GM19351 (cell line): ENCODE results near the gene SH3GLB2.

Source experiments
- ATAC-seq: cut with Tn5 transposase; IDR thresholded peaks from one replicate; pipeline ENCODE4 v1.9.1; 2021; ENCODE audit warnings: mild to moderate bottlenecking, moderate library complexity; ENCODE audit not compliant: unreplicated experiment

Gene SH3GLB2

DNA sequence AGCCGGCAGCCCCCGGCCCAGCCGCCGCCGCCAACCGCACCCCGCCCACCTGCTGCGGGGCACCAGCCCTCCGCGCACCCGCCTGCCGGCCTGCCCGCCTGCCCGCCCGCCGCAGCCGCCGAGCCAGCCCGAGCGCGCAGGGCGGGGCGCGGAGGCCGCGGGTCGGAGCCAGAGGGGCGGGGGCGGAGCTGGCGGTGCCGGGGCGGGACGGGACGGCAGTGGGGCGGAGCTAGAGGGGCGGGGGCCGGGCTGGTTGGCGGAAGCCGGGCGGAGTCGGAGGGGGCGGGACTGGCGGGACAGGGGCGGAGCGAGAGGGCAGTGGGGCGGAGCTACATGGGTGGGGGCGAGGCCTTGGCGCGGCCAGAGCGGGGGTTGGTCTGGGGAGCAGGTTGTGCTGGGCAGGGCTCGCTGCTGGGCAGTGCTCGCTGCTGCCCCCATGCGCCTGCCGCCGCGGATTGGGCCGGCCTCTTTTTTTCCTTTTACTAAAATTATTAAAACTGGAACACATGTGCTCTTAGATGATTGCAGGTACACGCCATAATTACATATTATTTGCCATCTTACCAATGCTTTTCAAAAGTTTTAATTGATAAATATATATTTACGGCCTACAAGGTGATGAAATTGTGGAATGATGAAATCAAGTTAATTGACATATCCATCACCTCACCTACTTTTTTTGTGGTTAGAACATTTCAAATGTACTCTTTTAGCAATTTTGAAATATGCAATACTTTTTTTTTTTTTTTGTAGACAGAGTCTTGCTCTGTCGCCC, at the start of gene SH3GLB2:
Gene SH3GLB2, minus strand, starts transcription at position 140 of the 775 bp plus-strand sequence. CDS start 177 bp downstream, outside the sequence.
- ATAC-seq, result peak; percentile 79

DNA sequence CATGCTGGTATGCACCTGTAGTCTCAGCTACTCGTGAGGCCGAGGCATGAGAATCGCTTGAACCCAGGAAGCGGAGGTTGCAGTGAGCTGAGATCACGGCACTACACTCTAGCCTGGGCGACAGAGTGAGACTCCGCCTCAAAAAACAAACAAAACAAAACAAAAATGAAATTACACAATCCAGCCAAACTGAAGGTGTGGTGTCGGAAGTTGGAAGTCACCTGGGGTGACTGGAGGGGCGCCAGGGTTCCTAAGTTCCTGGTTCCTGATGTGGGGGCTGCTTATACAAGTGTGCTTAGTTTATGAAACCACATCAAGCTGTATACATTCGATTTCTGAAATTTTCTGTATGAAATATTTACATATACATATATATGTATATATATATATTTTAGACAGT, 49.1 kb upstream of the SH3GLB2 start:
- ATAC-seq, result no peak

DNA sequence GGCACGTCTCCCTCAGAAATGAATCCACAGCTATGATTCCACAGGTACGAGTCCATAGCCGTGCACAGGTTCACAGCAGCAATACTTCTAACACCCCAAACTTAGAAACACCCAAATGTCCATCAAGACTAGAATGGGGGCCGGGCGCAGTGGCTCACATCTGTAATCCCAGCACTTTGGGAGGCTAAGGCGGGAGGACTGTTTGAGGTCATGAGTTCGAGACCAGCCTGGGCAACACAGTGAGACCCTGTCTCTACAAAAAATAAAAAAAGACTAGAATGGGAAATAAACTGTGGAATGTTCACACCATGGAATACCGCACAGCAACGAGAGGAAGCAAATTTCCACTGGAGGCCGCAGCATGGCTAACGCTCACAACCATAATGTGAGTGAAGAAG, 48.5 kb upstream of the SH3GLB2 start:
- no peak for ATAC-seq

DNA sequence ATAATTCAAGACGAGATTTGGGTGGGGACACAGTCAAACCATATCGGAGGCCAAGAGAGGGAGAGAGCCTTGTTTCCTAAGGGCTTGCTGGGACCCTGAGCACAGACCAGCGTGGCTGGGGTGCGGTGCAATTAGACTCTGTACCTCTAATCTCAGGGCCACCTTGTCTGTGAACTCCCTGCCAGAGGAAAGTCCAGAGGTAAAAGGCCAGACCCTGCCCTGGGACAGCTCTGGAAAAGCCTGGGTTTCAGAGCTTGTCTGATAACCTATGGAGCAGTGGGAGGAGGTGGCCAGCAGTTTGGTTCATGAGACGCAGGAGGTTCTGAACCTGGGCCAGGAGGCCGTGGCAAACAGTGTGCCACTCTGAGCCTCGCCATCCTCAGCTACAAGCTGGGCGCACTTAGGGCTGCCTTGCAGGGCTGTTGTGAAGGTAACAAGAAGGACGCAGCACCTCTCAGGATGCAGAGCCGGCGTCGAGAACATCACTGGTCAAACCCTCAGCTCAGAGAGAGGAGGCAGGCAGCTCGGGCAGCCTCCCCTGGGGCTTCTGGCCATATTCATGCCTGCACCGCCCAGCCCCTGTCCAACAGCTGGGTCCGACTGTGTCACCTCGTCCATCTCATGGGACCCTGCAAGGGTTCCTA, 48.0 kb upstream of the SH3GLB2 start:
- no peak for ATAC-seq

DNA sequence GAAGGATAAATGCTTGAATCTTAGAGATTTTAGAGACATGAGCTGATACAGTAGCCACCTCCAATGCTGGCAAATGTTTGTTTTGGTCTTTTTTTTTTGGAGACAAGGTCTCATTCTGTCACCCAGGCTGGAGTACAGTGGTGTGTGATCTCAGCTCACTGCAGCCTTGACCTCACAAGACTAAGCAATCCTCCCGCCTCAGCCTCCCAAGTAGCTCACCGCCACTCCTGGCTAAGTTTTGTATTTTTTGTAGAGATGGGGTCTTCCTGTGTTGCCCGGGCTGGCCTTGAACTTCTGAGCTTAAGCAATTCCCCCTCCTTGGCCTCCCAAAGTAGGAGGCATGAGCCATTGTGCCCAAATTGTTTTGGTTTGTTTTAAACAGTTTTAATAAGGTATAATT, 46.0 kb upstream of the SH3GLB2 start:
- no peak for ATAC-seq

DNA sequence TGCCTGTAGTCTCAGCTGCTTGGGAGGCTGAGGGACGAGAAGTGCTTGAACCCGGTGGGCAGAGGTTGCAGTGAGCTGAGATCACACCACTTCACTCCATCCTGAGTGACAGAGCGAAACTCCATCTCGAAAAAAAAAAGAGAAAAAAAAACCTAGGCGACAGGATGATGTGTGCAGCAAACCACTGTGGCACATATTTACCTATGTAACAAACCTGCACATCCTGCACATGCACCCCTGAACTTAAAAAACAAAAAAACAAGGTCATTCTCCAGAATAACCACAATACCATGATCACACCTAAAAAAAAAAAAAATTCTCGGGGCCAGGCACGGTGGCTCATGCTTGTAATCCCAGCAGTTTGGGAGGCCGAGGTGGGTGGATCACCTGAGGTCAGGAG, 45.3 kb upstream of the SH3GLB2 start:
- ATAC-seq, result no peak

DNA sequence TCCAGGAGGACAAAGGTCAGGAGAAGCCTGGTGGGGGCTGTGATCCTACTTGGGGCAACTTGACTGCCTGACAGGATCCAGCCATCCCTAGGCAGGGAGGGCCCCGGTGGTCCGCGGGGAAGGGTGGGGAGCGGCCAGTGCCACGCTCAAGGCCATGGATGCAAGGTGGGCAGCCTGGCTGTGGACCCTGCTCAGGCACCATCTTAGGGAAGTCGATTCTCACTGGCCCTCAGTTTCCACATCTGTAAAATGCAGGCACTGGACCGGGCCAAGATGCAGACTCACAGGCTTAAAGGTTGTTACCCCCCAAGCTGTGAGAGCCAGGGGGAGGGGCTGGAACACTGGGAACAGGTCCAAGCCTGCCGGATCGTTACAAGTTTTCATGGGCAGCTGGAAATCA, 44.0 kb upstream of the SH3GLB2 start:
- ATAC-seq, result no peak

DNA sequence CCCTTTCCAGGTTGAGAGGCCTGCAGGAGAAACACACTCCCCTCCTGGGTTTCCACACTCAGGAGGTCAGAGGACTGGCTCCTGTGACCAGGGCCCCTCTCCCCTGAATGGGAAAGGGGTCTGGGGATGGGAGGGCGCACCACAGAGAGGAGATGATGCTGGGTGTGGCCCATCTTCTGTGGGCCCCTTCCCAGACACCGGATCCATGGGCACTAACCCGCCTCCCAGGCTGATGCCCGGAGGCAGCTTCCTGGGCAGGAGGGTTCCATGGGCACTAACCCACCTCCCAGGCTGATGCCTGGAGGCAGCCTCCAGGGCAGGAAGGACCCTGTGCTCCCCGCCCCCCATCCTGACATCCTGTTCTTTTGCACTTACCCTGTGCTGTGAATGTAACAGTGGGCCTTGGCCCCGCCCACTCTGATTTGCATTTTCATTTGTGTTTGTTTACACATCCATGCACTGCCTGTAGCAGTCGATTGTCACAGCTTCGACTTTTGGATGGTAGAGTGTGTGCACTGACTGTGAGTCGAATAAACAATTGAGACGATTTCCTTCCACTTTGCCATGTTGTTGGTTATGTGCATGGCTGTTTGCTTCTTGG, 43.5 kb upstream of the SH3GLB2 start:
- no peak for ATAC-seq

DNA sequence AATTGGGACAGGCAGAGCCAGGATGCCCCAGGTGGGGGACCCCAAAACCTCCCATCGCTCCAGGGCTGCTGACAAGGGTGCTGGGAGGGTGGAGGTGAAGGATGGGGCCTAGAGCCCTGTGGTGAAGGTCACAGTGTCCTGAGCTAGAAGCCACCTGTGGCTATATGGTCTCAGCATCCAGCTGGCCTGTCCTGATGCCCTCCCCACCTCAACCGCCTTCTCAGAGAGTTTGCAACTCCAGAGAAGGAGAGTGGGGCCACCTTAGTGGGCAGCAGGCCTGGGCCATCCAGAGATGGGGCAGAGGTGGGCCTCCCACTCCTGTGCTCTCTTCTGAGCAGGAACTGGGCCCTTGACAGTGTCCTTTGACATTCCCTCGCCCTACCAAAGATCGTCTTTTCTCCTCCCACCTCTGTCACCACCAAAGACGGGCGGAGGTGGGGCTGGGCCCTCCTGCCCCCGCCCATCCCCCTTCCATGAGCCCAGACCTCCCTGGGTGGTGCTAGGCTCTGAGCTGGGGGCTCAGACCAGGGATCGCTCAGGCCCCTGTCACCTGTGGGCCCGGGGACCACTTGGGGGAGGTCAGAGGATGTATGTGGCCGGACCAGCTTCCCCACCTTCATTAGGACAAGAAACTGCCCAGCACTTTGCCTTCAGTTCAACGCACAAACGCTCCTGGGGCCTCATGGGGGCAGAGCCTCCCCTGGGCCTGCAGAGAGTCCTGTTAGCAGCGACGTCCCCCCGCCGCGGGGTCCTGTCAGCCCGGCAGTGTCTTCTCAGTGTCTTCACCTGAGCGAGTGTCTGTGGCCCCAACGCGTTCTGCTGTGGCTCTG, 42.8 kb upstream of the SH3GLB2 start:
- ATAC-seq, result no peak

DNA sequence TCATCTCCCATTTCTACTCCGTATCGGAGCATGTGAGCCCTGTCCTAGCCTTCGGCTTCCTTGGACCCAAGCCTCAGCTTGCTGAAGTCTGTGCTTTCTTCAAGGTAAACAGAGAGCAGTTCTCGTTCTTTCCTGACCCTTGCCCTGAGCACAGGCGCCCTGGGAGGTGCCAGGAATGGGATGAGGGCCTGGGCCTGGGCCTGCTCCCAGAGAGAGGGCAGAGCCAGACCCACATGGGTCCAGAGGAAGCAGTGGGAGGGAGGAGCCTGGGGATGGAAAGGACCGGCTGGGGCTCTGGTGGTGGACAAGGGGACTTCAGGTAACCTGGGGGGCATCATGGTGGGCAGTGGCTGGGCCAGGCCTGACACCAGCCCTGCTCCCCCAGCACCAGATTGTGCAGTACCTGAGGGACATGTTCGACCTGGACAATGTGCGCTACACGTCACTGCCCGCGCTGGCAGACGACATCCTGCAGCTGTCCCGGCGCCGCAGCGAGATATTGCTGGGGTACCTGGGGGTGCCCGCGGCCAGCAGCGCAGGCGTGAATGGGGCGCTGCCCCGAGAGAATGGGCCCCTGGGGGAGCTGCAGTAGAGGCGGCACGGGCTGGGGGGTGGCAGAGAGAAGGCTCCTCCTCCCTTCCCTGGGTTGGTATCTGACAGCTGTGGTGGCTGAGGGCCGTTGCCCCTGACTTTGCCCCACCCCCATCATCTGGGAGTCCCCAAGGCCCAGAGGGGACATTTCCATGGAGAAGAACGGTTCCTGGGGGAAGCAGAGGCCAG, 41.9 kb upstream of the SH3GLB2 start:
- no peak for ATAC-seq

DNA sequence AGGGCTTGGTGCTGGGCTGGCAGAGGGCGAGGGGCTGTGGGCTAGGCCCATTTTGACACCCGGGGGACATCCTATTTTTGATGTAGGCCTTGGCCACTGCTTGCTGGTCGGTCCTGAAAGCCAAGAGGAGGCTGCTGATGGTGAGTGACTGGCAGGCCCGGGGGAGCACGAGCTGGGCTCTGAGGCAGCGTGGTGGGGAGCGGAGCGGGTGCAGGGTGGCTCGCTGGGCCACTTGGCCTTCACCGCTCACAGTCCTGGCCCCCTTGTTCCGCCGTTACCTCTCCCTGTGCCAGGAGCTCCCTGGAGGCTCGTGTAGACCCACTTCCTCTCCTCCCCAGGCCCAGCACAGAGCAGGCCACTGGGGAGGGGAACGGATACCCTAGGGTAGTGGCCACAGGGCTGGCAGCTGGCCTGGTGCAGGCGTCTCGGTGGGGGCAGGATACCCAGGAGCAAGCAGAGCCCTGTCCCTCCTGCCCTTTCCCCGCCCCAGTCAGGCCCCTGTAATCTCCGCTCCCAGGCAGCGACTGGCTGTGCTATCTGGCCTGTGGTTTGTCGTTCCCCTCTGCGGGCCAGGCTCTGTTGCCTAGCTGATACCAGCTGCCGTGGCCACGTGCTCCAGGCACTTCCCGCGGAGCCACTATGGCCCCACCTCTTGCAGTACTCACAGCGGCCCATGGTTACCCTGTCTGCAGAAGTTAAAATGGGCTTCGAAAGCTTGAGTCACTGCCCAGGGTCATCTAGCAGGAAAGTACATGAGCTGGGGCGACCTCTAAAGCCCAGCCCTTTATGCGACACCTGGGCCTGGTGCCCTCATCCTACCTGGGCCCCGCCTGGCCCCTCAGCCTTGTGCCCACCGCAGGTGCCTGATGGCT, 41.1 kb upstream of the SH3GLB2 start:
- ATAC-seq, result no peak

DNA sequence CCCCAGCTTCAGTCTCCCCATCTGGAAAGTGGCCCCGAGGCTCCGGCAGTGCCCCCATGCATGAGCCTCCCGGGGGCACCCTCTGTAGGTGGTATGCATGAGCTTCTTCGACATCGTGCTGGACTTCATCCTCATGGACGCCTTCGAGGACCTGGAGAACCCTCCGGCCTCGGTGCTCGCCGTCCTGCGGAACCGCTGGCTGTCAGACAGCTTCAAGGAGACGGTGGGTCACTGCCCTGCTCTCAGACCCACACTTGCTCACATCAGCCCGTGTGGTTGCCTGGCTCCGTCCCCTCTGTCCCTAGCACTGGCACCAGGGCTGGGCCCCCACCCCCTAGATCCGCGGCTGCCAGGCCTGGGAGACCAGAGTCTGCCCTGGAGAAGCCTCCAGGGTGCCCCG, 40.0 kb upstream of the SH3GLB2 start:
- ATAC-seq, result no peak

DNA sequence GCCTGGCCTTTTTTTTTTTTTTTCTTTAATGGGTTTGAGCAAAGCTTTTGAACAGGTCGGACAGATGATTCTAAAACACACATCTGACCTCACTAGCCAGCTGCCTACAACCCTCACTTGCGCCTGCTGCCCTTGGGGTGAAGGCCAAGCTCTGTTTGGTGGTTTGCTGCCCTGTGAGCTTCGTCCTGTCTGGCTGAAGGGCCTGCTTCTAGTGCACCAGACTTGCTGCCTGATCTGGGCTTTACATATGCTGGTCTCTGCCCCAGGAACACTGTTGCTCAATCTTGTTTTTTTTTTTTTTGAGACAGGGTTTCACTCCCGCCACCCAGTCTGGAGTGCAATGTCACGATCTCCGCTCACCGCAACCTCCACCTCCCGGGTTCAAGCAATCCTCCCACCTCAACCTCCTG, 36.4 kb upstream of the SH3GLB2 start:
- ATAC-seq, result no peak

DNA sequence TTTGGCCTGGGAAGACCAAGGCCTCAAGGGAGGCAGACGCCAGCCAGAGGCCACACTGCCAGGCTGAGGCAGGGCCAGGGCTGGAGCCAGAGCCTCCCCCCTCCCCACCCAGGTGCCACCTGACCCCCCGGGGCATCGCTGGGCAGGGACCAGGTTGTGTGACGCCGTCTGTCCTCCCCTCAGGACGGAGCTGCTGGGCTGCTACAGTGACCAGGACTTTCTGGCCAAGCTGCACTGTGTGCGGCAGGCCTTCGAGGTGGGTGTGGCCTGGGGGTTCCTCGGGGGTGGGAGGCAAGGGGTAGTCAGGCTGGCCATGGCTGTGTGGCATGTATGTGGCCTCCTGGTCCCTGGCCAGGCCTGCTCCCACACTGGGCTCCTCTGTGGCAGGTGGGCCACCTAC, 34.9 kb upstream of the SH3GLB2 start:
- ATAC-seq, result no peak

DNA sequence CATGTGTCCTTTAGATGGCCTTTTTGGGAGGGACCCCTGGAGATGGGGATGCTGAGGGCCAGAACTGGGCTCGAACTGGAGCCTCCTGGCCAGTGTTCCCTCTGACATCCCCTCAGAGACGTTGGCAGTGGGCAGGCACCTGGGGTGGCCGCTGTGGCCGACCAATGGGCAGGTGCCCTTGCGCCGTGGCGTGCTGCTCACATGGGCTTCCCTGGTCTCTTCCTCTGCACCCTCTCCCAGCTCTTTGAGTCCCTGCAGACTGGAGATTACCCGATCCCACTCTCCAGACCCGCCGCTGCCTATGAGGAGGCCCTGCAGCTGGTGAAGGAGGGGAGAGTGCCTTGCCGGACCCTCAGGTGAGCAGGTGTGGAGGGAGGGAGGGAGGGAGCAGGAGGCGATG, 32.9 kb upstream of the SH3GLB2 start:
- ATAC-seq, result no peak

DNA sequence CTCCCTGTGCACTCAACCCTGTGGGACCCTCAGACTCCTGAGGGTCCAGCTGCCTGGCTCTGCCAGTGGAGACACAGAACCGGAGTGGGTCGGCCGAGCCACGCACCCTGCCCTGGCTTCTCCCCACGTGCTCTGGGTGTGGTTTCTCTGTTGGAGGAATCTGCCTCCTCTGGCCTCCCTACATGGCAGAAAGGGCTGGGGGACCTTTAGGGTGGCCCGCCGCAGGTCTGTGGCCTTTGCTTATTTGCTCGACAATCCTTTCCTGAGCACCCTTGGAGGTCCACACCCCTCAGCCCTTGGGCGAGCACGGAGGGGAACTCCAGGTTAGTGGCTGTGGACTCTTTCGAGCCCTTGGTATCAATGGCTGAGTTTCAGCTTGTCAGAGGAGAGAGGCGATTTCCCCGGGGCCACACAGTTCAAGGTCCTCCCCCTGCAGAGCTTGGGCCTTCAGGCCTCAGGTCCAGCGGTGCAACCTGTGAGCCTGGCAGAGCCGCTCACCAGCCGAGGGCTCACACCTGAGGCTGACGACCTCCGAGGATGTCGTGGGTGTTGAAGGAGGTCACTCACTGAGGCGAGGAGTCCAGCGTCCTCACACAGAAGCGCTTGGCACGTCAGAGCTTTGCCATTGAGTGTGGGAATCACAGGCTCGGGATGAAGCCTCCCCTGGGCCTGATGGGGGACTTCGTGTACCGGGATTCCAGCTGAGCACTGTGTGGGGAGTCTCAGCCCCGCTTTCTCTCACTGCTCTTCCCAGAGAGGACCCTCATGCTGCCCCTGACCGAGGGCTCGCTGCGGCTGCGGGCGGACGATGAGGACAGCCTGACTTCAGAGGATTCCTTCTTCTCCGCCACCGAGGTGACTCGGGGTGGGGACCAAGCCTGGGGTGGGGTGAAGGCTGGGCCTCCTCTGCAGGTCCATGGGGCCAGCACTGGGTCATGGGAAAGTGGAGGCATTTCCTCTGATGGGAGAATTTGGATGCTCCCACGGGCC, 32.0 kb upstream of the SH3GLB2 start:
- no peak for ATAC-seq

DNA sequence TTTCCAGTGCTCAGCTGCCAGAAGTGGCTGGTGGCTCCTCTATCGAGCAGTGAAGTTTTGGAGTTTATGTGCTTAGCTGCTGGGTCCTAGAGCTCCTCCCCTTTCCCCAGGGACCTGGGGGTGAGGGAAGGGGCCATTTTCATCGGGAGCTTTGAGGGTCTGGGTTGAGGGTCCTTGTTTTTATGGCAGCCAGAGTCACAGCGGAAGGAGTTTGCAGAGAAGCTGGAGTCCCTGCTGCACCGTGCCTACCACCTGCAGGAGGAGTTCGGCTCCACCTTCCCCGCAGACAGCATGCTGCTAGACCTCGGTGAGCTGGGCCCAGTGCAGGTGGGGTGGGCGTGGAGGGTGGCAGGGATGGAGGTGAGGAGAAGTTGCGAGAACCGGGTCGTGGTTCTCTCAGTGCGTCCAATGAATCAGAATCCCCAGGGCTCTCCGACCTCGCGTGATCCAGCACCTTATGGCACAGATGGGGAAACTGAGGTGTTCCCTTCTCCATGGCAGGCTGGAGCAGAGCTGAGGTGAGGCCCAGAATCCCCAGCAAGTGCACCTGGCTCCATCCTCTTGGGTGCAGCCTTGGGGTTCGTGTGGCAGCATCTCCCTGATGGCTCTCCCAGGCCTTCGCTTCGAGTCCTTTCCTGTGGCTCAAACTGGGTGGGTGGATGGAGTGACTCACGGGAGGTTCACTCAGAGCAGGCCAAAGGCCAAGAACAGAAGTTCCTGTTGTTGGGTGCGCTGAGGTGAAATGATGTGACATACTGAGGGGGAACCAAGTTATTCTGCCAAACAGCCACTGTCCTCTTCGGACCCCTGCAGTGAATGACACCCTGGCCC, 31.0 kb upstream of the SH3GLB2 start:
- ATAC-seq, result no peak
